H9 (cell line): Measurements from ENCODE around the gene FAM24B. TPM values are rescaled to one million over a fixed set of nuclear protein-coding genes. Genes with fewer than 3 reads are reported as not detected.

Source experiments
- DNase-seq: peaks from one replicate; pipeline ENCODE4 v3.0.0-alpha.2; 2017
- H2AFZ ChIP-seq: one replicate; pipeline ENCODE4 v1.6.1; 2013; ENCODE audit warnings: mild to moderate bottlenecking, low read length, control low read depth, moderate library complexity
- H2AK5ac ChIP-seq: 2 replicates; pipeline ENCODE4 v1.6.1; 2013; ENCODE audit warnings: low read length, control low read depth, mixed read lengths; ENCODE audit not compliant: insufficient read length
- H2BK120ac ChIP-seq: one replicate; pipeline ENCODE4 v1.6.1; 2013; ENCODE audit warnings: low read depth, mild to moderate bottlenecking, low read length, control low read depth, inconsistent platforms; ENCODE audit not compliant: poor library complexity, severe bottlenecking
- H2BK12ac ChIP-seq: 2 replicates; pipeline ENCODE4 v1.6.1; 2013; ENCODE audit warnings: low read length, control low read depth, mixed read lengths, low read depth; ENCODE audit not compliant: insufficient read length
- H2BK15ac ChIP-seq: 2 replicates; pipeline ENCODE4 v1.6.1; 2013; ENCODE audit warnings: low read depth, low read length, control low read depth
- H2BK20ac ChIP-seq: one replicate; pipeline ENCODE4 v1.6.1; 2013; ENCODE audit warnings: low read depth, mild to moderate bottlenecking, low read length, control low read depth, inconsistent platforms; ENCODE audit not compliant: poor library complexity, severe bottlenecking
- H2BK5ac ChIP-seq: 2 replicates; pipeline ENCODE4 v1.6.1; 2013; ENCODE audit warnings: low read length, control low read depth, mixed read lengths; ENCODE audit not compliant: insufficient read length
- H3K14ac ChIP-seq: 2 replicates; pipeline ENCODE4 v1.6.1; 2013; ENCODE audit warnings: low read length, control low read depth; ENCODE audit not compliant: insufficient read depth
- H3K18ac ChIP-seq: 2 replicates; pipeline ENCODE4 v1.6.1; 2013; ENCODE audit warnings: low read depth, mild to moderate bottlenecking, mixed read lengths, low read length, control low read depth; ENCODE audit not compliant: insufficient read length
- H3K23ac ChIP-seq: 2 replicates; pipeline ENCODE4 v1.6.1; 2013; ENCODE audit warnings: low read length, control low read depth, mixed read lengths, low read depth; ENCODE audit not compliant: insufficient read length
- H3K23me2 ChIP-seq: 2 replicates; pipeline ENCODE4 v1.6.1; 2013; ENCODE audit warnings: low read depth, mild to moderate bottlenecking, mixed read lengths, low read length, control low read depth; ENCODE audit not compliant: insufficient read length, poor library complexity, severe bottlenecking
- H3K27ac ChIP-seq: 2 replicates; pipeline ENCODE4 v1.5.1; 2013; ENCODE audit warnings: low read length, control low read depth, mixed read lengths, low read depth; ENCODE audit not compliant: insufficient read length
- H3K27me3 ChIP-seq: 2 replicates; pipeline ENCODE4 v1.6.1; 2013; ENCODE audit warnings: low read length, control low read depth, inconsistent platforms; ENCODE audit not compliant: insufficient read depth
- H3K4ac ChIP-seq: 2 replicates; pipeline ENCODE4 v1.6.1; 2013; ENCODE audit warnings: low read depth, mild to moderate bottlenecking, control low read depth, inconsistent platforms, low read length, moderate library complexity
- H3K4me1 ChIP-seq: 2 replicates; pipeline ENCODE4 v1.6.1; 2013; ENCODE audit warnings: low read length, control low read depth, inconsistent platforms; ENCODE audit not compliant: insufficient read depth
- H3K4me2 ChIP-seq: 2 replicates; pipeline ENCODE4 v1.6.1; 2013; ENCODE audit warnings: low read length, control low read depth, mixed read lengths; ENCODE audit not compliant: insufficient read length, insufficient read depth
- H3K56ac ChIP-seq: 2 replicates; pipeline ENCODE4 v1.6.1; 2013; ENCODE audit warnings: low read depth, mild to moderate bottlenecking, mixed read lengths, low read length, control low read depth; ENCODE audit not compliant: insufficient read length
- H3K79me1 ChIP-seq: 2 replicates; pipeline ENCODE4 v1.6.1; 2013; ENCODE audit warnings: low read depth, mild to moderate bottlenecking, moderate library complexity, low read length, control low read depth, inconsistent platforms; ENCODE audit not compliant: insufficient read depth, poor library complexity, severe bottlenecking
- H3K79me2 ChIP-seq: 2 replicates; pipeline ENCODE4 v1.6.1; 2013; ENCODE audit warnings: low read length, control low read depth, inconsistent platforms; ENCODE audit not compliant: insufficient read depth
- H3K9ac ChIP-seq: 2 replicates; pipeline ENCODE4 v1.6.1; 2013; ENCODE audit warnings: low read length, control low read depth, mixed read lengths; ENCODE audit not compliant: insufficient read length; ENCODE audit errors: extremely low read depth
- H3K9me3 ChIP-seq: one replicate; pipeline ENCODE4 v1.6.1; 2013; ENCODE audit warnings: low read depth, low read length, inconsistent platforms; ENCODE audit not compliant: control insufficient read depth
- H3T11ph ChIP-seq: one replicate; pipeline ENCODE4 v1.6.1; 2013; ENCODE audit warnings: mild to moderate bottlenecking, low read length, control low read depth, inconsistent platforms
- H4K20me1 ChIP-seq: one replicate; pipeline ENCODE4 v1.6.1; 2013; ENCODE audit not compliant: control insufficient read depth, insufficient read length, insufficient read depth
- H4K5ac ChIP-seq: 2 replicates; pipeline ENCODE4 v1.6.1; 2013; ENCODE audit warnings: low read depth, mild to moderate bottlenecking, mixed read lengths, low read length, control low read depth; ENCODE audit not compliant: insufficient read length
- H4K8ac ChIP-seq: replicated peaks from 2 replicates; pipeline ENCODE4 v1.6.1; 2013; ENCODE audit warnings: low read length, control low read depth, mixed read lengths, low read depth; ENCODE audit not compliant: insufficient read length
- H4K91ac ChIP-seq: 2 replicates; pipeline ENCODE4 v1.6.1; 2013; ENCODE audit warnings: low read depth, mild to moderate bottlenecking, moderate library complexity, mixed read lengths, low read length, control low read depth; ENCODE audit not compliant: insufficient read length
- H3K27ac Mint-ChIP-seq, 3 experiments: 2 replicates in 2 of 3; 3 replicates in 1 of 3; pipeline ENCODE4 v1.8.0; 2020 to 2021; ENCODE audit warnings: mixed read lengths in 3 of 3, mild to moderate bottlenecking in 1 of 3, moderate library complexity in 1 of 3
- H3K27me3 Mint-ChIP-seq: 2 replicates; pipeline ENCODE4 v1.8.0; 2021; ENCODE audit warnings: low read depth, mild to moderate bottlenecking, moderate library complexity, mixed read lengths
- H3K36me3 Mint-ChIP-seq, 3 experiments: 2 replicates in 2 of 3; 3 replicates in 1 of 3; pipeline ENCODE4 v1.8.0; 2020 to 2021; ENCODE audit warnings: low read depth in 3 of 3, mixed read lengths in 3 of 3; ENCODE audit not compliant: insufficient read depth in 1 of 3
- H3K4me1 Mint-ChIP-seq, 2 experiments: 2 replicates each; pipeline ENCODE4 v1.8.0; 2020; ENCODE audit warnings: mixed read lengths in 2 of 2
- H3K4me3 Mint-ChIP-seq, 2 experiments: 2 replicates in 1 of 2; 3 replicates in 1 of 2; pipeline ENCODE4 v1.8.0; 2020 to 2021; ENCODE audit warnings: mild to moderate bottlenecking in 2 of 2, mixed read lengths in 2 of 2, moderate library complexity in 1 of 2
- H3K9me3 Mint-ChIP-seq, 2 experiments: 2 replicates in 1 of 2; 3 replicates in 1 of 2; pipeline ENCODE4 v1.8.0; 2020; ENCODE audit warnings: mild to moderate bottlenecking in 2 of 2, mixed read lengths in 2 of 2, moderate library complexity in 1 of 2
- CTCF ChIP-seq: fragments of 200-600 bp; sonication (generic); conservative IDR thresholded peaks from 3 replicates; pipeline ENCODE4 v1.8.0; 2021; ENCODE audit warnings: antibody characterized with exemption, mild to moderate bottlenecking
- WGBS: extraction: QIAGEN DNeasy Blood & Tissue Kit; methylation state at CpG from one replicate; pipeline ENCODE4 v1.1.7; 2013; ENCODE audit warnings: missing lambda C conversion rate, low lambda C conversion rate, mixed read lengths; ENCODE audit not compliant: insufficient read length; ENCODE audit errors: extremely low coverage; 5-methylcytosine and 5-hydroxymethylcytosine counted together
- total RNA-seq: library from RNA; stranded (reverse); gene quantifications from 2 replicates; pipeline ENCODE4 v1.2.1, GENCODE V29; 2021

Gene FAM24B
- total RNA-seq, 1 experiment from 2014 or later = not detected

GRCh38 chr10:122855745-122856144 is 23.6 kb downstream of the FAM24B start:
- Mint-ChIP-seq H3K9me3 (no peaks in the 10 kb centered on the region), H3K4me1 (peaks cover 16 to 29% of the 10 kb centered on the region in 2 experiments), H3K4me3 (no peak overlapping the region), H3K27me3 (peaks cover 4% of the 10 kb centered on the region), H3K36me3 (no peaks in the 10 kb centered on the region), H3K27ac (no peak overlapping the region)
- Histone ChIP-seq H3K14ac (no peak overlapping the region), H4K91ac (peak overlapping the region; percentile 67), H4K20me1 (no peaks in the 10 kb centered on the region), H3K79me1 (no peaks in the 10 kb centered on the region), H3K23me2 (no peaks in the 10 kb centered on the region), H2AFZ (no peak overlapping the region), H3K18ac (no peak overlapping the region), H2BK20ac (no peak overlapping the region), H3K9ac (no peak overlapping the region), H3K23ac (no peak overlapping the region), H2BK12ac (no peak overlapping the region), H3K9me3 (no peaks in the 10 kb centered on the region), H3T11ph (no peak overlapping the region), H2BK5ac (no peak overlapping the region), H3K4me2 (no peak overlapping the region), H3K27me3 (no peaks in the 10 kb centered on the region), H3K4ac (no peak overlapping the region), H2AK5ac (no peak overlapping the region), H3K27ac (no peak overlapping the region), H4K8ac (no peak overlapping the region), H2BK15ac (no peak overlapping the region), H2BK120ac (no peak overlapping the region), H3K4me1 (no peaks in the 10 kb centered on the region), H3K79me2 (no peaks in the 10 kb centered on the region), H3K56ac (no peak overlapping the region), H4K5ac (no peak overlapping the region)
- no CpG with 5 or more reads among the region's 3 CpGs for WGBS
- DNase-seq = no peak
- TF ChIP-seq CTCF = no peak
